H1 (cell line): Measurements from ENCODE around the gene SERPINE2.

Source experiments
- CHD2 ChIP-seq: IDR thresholded peaks from 2 replicates; pipeline ENCODE4 v1.6.1; 2012; ENCODE audit warnings: low read length, improper control_type of control experiment
- EZH2 ChIP-seq: fragments of 200-600 bp; sonication (generic); IDR thresholded peaks from 2 replicates; pipeline ENCODE4 v1.7.1; 2012; ENCODE audit warnings: low read depth, mild to moderate bottlenecking, moderate library complexity, low read length, inconsistent platforms; ENCODE audit not compliant: severe bottlenecking
- POLR2A ChIP-seq, 2 experiments: IDR thresholded peaks; 1 replicate in 1 of 2; 2 replicates in 1 of 2; pipeline ENCODE4 v1.6.1; 2011; ENCODE audit warnings: low read depth in 2 of 2, low read length in 2 of 2, mild to moderate bottlenecking in 2 of 2; ENCODE audit errors: control extremely low read depth in 1 of 2
- POLR2AphosphoS5 ChIP-seq: IDR thresholded peaks from 2 replicates; pipeline ENCODE4 v1.6.1; 2011; ENCODE audit warnings: low read depth, low read length
- RFX5 ChIP-seq: IDR thresholded peaks from 2 replicates; pipeline ENCODE4 v1.6.1; 2011; ENCODE audit warnings: low read depth, low read length, improper control_type of control experiment, borderline replicate concordance
- RNF2 ChIP-seq: fragments of 200-900, 300-1000 bp; sonication (generic); IDR thresholded peaks from 2 replicates; pipeline ENCODE4 v1.7.1; 2016; ENCODE audit warnings: borderline replicate concordance, low read depth, mild to moderate bottlenecking, antibody characterized with exemption, low read length; ENCODE audit not compliant: poor library complexity, severe bottlenecking; ENCODE audit errors: missing control alignments
- SIN3A ChIP-seq, 2 experiments: IDR thresholded peaks in 1 of 2; conservative IDR thresholded peaks in 1 of 2; 2 replicates each; pipeline ENCODE4 v1.6.1; 2011 to 2012; ENCODE audit warnings: low read length in 2 of 2, improper control_type of control experiment in 1 of 2, low read depth in 1 of 2, mild to moderate bottlenecking in 1 of 2
- TF ChIP-seq, protein P1 (sequence below), 3 experiments: IDR thresholded peaks; 1 replicate in 2 of 3; 2 replicates in 1 of 3; pipeline versions ENCODE4 v1.5.1 to v1.6.1; 2011; ENCODE audit warnings: low read length in 3 of 3, mild to moderate bottlenecking in 3 of 3, inconsistent platforms in 2 of 3, low read depth in 1 of 3, moderate library complexity in 1 of 3; ENCODE audit not compliant: insufficient read depth in 1 of 3; ENCODE audit errors: control extremely low read depth in 1 of 3
- TF ChIP-seq, protein P2 (sequence below): IDR thresholded peaks from 2 replicates; pipeline ENCODE4 v1.6.1; 2012; ENCODE audit warnings: low read length, inconsistent platforms

DNA sequence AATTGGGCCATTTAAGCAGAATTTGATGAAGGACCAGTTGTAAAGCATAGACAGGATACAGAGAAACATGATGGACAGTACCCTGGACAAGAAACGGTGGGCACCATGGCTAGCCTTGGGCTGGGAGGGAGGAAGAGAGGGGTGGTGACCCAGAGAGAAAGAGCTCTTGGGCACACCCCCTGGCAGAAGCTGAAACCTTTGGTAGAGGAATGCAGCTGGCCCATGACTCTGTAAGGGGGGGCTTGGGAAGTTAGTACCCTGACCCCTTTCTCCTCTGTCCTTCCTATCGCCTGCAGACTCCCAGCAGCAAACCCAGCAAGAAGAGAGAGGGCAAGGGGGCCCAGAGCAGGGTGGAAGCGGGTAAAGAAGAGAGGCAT is 49.2 kb downstream of the SERPINE2 start:
- TF ChIP-seq POLR2A (IDR thresholded peaks at IDR 0.05; ENCODE audit: control extremely low read depth in 1 of 2, low read depth in 2 of 2, low read length in 2 of 2) (no peak), CHD2 (no peak), RFX5 (no peak), RNF2 (no peak), EZH2 (no peak), SIN3A (conservative IDR thresholded peaks at IDR 0.05 in 1 of 2, IDR thresholded peaks at IDR 0.05 in 1 of 2; ENCODE audit: low read depth in 1 of 2, low read length in 2 of 2) (no peak), POLR2AphosphoS5 (no peak)
- TF ChIP-seq, protein P1, sequence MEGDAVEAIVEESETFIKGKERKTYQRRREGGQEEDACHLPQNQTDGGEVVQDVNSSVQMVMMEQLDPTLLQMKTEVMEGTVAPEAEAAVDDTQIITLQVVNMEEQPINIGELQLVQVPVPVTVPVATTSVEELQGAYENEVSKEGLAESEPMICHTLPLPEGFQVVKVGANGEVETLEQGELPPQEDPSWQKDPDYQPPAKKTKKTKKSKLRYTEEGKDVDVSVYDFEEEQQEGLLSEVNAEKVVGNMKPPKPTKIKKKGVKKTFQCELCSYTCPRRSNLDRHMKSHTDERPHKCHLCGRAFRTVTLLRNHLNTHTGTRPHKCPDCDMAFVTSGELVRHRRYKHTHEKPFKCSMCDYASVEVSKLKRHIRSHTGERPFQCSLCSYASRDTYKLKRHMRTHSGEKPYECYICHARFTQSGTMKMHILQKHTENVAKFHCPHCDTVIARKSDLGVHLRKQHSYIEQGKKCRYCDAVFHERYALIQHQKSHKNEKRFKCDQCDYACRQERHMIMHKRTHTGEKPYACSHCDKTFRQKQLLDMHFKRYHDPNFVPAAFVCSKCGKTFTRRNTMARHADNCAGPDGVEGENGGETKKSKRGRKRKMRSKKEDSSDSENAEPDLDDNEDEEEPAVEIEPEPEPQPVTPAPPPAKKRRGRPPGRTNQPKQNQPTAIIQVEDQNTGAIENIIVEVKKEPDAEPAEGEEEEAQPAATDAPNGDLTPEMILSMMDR (IDR thresholded peaks at IDR 0.05; ENCODE audit: control extremely low read depth in 1 of 3, insufficient read depth in 1 of 3, low read depth in 1 of 3, low read length in 3 of 3): no peak
- TF ChIP-seq, protein P2, sequence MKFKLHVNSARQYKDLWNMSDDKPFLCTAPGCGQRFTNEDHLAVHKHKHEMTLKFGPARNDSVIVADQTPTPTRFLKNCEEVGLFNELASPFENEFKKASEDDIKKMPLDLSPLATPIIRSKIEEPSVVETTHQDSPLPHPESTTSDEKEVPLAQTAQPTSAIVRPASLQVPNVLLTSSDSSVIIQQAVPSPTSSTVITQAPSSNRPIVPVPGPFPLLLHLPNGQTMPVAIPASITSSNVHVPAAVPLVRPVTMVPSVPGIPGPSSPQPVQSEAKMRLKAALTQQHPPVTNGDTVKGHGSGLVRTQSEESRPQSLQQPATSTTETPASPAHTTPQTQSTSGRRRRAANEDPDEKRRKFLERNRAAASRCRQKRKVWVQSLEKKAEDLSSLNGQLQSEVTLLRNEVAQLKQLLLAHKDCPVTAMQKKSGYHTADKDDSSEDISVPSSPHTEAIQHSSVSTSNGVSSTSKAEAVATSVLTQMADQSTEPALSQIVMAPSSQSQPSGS: no peak
